ENCODE measurements around the gene GART.

Gene GART

DNA sequence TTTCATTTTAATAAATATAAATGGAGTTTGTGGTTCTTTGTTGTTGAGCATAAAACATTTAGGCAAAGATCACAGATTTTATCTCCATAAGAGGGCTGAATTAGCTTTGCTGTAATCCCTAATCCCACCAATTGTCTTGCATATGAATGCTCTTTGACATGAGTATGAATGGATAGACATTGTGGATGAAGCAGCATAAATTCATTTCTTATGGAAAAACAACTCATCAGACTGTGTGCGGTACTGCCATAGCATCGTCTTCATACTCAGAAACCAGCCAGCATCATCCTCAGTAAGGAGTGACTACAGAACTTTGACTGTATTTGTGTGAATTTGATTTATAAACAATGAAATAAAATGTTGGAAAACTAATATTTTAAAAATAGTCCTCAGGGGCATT is 20.5 kb upstream of the GART start:
- H3K4me3 ChIP-seq (ENCODE audit: low read depth, low read length), result no peak overlapping the region
- DNase-seq (ENCODE audit: low read depth), result no peak
- TF ChIP-seq, protein P1, sequence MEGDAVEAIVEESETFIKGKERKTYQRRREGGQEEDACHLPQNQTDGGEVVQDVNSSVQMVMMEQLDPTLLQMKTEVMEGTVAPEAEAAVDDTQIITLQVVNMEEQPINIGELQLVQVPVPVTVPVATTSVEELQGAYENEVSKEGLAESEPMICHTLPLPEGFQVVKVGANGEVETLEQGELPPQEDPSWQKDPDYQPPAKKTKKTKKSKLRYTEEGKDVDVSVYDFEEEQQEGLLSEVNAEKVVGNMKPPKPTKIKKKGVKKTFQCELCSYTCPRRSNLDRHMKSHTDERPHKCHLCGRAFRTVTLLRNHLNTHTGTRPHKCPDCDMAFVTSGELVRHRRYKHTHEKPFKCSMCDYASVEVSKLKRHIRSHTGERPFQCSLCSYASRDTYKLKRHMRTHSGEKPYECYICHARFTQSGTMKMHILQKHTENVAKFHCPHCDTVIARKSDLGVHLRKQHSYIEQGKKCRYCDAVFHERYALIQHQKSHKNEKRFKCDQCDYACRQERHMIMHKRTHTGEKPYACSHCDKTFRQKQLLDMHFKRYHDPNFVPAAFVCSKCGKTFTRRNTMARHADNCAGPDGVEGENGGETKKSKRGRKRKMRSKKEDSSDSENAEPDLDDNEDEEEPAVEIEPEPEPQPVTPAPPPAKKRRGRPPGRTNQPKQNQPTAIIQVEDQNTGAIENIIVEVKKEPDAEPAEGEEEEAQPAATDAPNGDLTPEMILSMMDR (IDR thresholded peaks at IDR 0.05; ENCODE audit: insufficient read depth, low read depth, low read length, missing control alignments), result no peak

DNA sequence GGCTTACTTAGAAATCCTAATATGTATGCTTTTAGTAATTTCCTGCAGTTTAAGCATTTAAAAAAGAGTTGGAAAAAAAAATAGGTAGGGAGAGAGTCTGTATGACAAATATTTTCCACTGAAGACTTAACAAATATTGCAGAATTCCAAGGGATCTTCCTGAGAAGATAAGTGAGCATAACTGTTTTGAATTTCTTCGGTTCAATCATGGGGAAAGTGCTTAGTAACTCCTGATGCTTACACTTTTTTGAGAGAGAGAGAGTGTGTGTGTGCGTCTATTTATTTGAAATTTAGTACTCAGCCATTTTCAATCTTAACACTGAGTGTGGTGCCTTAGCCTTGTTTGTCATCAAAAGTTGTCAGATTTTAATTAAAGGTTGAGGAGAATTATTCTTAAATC is 19.5 kb upstream of the GART start:
- TF ChIP-seq, protein P1 (IDR thresholded peaks at IDR 0.05; ENCODE audit: insufficient read depth, low read depth, low read length, missing control alignments), result no peak
- no peak for DNase-seq (ENCODE audit: low read depth)

DNA sequence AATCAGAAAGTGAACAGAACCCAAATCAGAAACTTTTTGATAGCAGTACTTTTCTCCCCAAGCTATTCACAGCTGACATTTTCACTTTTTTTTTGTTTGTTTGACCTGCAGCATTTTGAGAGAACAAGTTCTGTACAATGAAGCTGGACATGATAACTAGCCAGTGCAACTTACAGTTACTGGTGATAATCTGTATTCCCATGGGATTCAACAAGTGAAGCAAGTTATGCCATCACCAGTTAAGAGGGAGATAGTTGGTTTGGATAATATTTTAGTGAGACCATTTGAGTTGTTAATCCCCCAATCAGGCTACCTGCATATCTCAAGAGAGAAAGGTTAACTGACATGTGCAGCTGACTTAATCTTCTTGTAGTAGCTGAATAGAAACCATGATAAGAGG is 19.0 kb upstream of the GART start:
- TF ChIP-seq, protein P1 (IDR thresholded peaks at IDR 0.05; ENCODE audit: insufficient read depth, low read depth, low read length, missing control alignments), result no peak
- DNase-seq (ENCODE audit: low read depth), result no peak
- H3K4me3 ChIP-seq (ENCODE audit: low read depth, low read length), result no peak overlapping the region

More for the DNA sequence above, 19.5 kb upstream of the GART start:
- no peak overlapping the region for H3K4me3 ChIP-seq (ENCODE audit: low read depth, low read length)

DNA sequence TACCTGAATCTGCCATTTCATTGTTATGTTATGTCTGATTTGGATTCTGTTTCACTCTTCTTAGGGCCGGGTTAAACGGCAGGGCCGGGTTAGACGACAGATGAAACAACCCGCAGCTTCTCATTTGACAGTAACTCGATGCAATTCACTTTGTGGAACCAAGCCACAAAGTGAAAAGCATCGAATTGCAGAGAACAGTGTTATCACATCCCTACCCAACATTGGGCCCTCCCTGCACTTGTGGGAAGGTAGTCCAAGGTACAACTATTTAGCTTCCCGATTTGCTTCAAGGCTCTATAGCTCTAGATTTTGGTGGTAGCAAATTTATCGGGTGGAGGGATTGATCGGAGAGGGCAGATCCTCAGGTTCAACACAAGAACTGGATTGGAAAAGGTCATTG is 17.9 kb upstream of the GART start:
- TF ChIP-seq, protein P1 (IDR thresholded peaks at IDR 0.05; ENCODE audit: insufficient read depth, low read depth, low read length, missing control alignments), result no peak
- DNase-seq (ENCODE audit: low read depth), result no peak
- no peak overlapping the region for H3K4me3 ChIP-seq (ENCODE audit: low read depth, low read length)

DNA sequence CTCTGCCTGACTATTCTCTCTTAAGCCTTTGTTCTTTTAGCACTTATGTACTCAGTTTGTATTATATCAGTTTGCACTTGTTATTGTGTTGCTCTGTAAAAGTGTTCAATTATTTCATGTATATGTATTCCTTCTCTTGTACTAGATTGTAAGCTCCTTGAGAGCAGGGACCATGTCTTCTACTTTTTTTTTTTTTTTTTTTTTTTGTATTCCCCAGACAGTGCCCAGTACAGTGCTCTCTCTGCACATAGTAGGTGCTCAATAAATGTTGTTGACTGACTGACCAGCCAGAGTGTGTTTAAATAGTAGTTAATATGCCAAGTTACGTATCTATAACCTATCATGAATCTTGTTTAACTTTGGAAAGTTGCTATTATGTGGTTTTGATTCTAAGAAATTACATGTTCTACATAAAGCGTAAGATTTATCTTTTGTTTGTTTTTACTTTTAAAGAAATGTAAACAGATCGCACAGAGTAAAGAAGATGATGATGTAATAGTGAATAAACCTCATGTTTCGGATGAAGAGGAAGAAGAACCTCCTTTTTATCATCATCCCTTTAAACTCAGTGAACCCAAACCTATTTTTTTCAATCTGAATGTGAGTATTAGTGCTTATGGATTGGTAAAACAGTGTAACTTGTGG is 17.0 kb upstream of the GART start:
- TF ChIP-seq, protein P1 (IDR thresholded peaks at IDR 0.05; ENCODE audit: insufficient read depth, low read depth, low read length, missing control alignments), result no peak
- no peak overlapping the region for H3K4me3 ChIP-seq (ENCODE audit: low read depth, low read length)
- no peak for DNase-seq (ENCODE audit: low read depth)

DNA sequence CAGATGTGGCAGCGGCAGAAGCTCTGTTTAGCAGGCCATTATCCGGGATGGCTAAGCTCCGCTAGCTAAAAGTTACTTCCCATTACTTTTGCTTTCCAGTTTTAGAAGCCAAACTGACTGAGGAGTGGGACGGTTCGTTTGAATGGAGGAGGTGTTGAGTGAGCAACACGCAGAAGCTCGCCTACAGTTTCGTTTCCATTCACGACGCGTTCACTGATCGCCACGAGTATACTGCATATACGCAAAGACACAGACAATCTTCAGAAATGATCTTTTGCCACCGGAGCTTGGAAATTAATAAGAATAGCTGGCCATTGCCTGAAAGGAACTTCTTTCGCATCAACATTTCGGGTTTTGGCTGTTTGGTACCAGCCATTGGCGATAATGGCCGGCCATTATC is 15.5 kb upstream of the GART start:
- H3K4me3 ChIP-seq (ENCODE audit: low read depth, low read length), result no peak overlapping the region
- DNase-seq (ENCODE audit: low read depth), result no peak
- TF ChIP-seq, protein P1 (IDR thresholded peaks at IDR 0.05; ENCODE audit: insufficient read depth, low read depth, low read length, missing control alignments), result no peak

DNA sequence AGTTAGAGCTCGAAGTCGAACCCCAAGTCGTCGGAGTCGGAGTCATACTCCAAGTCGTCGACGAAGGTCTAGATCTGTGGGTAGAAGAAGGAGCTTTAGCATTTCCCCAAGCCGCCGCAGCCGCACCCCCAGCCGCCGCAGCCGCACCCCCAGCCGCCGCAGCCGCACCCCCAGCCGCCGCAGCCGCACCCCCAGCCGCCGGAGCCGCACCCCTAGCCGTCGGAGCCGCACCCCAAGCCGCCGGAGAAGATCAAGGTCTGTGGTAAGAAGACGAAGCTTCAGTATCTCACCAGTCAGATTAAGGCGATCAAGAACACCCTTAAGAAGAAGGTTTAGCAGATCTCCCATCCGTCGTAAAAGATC is 13.0 kb upstream of the GART start:
- DNase-seq (ENCODE audit: low read depth), result no peak
- H3K4me3 ChIP-seq (ENCODE audit: low read depth, low read length), result no peak overlapping the region
- TF ChIP-seq, protein P1 (IDR thresholded peaks at IDR 0.05; ENCODE audit: insufficient read depth, low read depth, low read length, missing control alignments), result no peak

Data from GM12865 (cell line).